D721Med (cell line): ENCODE data around the gene UPP2.

Experiments
- DNase-seq: peaks from one replicate; pipeline ENCODE4 v3.0.0; 2011; ENCODE audit warnings: low spot score; ENCODE audit not compliant: insufficient read length
- FAIRE-seq: peaks from 2 replicates; lab custom pipeline; 2011; peaks lifted over from hg19 to GRCh38; lab: Jason Lieb, UNC
- TF ChIP-seq, protein P1 (sequence below): IDR thresholded peaks from 2 replicates; pipeline ENCODE4 v1.5.1; 2012; ENCODE audit warnings: mild to moderate bottlenecking, control low read depth; ENCODE audit not compliant: insufficient read depth; ENCODE audit errors: missing control alignments

UPP2 gene

DNA sequence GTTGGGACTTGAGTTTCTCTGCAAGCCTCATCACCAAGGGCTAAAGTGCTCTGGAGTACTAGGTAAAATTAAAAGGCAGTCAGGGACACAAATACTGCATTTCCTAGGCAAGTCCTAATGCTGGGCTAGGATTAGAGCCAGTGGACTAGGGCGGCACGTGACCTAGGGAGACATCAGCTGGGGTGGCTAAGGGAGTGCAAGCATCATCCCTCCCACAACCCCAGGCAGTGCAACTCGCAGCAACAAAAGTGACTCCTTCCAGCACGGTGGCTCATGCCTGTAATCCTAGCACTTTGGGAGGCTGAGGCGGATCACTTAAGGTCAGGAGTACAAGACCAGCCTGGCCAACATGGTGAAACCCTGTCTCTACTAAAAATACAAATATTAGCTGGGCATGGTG is 30.7 kb upstream of the UPP2 start:
- no peak for FAIRE-seq
- TF ChIP-seq, protein P1, sequence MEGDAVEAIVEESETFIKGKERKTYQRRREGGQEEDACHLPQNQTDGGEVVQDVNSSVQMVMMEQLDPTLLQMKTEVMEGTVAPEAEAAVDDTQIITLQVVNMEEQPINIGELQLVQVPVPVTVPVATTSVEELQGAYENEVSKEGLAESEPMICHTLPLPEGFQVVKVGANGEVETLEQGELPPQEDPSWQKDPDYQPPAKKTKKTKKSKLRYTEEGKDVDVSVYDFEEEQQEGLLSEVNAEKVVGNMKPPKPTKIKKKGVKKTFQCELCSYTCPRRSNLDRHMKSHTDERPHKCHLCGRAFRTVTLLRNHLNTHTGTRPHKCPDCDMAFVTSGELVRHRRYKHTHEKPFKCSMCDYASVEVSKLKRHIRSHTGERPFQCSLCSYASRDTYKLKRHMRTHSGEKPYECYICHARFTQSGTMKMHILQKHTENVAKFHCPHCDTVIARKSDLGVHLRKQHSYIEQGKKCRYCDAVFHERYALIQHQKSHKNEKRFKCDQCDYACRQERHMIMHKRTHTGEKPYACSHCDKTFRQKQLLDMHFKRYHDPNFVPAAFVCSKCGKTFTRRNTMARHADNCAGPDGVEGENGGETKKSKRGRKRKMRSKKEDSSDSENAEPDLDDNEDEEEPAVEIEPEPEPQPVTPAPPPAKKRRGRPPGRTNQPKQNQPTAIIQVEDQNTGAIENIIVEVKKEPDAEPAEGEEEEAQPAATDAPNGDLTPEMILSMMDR: no peak

DNA sequence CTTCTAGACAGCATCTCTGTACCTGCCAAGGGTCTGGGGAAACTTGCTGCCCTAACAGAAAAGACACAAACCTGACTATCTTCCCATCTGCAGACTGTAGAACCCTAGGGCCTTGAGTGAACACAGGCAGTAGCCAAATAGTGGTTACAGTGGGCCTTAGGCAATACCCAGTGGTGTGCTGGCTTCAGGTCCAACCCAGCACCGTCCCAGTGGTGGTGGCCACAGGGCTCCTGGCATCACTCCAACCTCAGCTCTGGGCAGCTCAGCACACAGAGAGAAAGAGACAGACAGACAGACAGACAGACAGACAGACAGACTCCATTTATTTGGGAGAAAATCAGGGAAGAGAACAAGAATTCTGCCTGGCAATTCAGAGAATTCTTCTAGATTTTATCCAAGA is 29.3 kb upstream of the UPP2 start:
- FAIRE-seq (no peak), DNase-seq (no peak)
- TF ChIP-seq, protein P1: no peak

More for the DNA sequence above, 30.7 kb upstream of the UPP2 start:
- DNase-seq: no peak

DNA sequence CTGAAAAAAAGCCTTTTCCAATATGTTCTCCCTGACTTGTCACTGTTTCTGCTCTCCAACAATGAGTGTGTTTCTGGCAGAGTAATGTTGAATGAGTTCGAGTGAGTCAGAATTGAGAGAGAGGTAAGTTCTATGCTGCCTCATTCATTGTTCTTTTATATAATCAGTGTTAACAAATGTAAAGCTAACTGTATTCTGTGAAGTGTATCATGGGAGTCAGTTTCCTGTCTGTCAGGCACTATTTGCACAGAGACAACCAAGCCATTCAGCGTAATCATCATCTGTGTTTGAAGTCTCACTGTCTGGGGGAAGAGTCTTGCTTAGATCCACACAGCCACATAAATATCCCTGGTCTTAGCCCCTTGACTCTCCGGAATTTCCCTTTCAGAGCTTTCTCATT is 22.0 kb upstream of the UPP2 start:
- no peak for FAIRE-seq
- TF ChIP-seq, protein P1: no peak
- DNase-seq: no peak

DNA sequence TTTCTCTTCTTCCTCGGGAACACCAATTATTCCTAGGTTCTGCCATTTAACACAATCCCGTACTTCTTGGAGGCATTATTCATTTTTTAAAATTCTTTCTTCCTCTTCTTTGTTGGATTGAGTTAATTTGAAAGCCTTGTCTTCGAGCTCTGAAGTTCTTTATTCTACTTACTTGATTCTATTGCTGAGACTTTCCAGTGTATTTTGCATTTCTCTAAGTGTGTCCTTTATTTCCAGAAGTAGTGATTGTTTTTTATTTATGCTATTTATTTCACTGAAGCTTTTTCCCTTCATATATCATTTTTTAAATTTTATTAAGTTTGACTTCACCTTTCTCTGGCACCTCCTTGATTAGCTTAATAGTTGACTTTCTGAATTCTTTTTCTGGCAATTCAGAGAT is 13.6 kb upstream of the UPP2 start:
- DNase-seq (no peak), FAIRE-seq (no peak)
- TF ChIP-seq, protein P1: no peak

DNA sequence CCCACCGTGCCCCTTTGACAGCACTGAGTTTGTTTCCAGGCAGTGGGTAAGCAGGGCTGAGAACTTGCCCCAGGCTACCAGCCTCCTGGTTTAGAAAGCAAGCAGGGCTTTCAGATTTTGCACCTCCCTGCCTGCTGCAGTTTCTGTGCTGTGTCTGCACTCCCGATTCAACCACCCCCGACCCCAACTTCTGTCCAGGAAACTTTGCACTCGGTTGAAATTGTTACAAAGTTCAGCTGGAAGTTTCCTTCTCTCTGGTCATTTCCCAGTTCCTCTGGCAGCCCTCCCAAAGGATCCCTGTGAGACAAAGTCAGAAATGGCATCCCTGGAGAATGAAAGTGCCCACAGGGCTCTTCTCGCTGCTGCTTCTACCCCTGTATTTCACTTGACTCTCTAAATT is 12.4 kb upstream of the UPP2 start:
- DNase-seq (no peak), FAIRE-seq (no peak)
- TF ChIP-seq, protein P1: no peak

DNA sequence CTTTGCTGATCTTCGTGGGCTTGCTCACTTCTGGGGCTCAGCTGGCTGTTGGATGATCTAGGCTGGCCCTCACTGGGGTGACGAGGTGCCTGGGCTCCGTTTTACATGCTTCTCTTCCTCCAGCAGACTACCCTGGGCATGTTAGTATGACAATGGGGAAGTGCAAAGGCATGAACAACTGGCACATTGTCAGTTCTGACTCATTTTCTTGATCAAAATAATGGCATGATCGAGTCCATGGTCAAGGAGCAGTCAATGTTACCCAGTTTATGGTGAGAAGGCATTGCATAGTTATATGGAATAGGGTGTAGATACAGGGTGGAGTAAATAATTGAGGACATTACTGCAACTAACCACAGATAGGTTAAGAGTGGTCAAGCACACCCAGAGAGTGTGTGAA is 10.0 kb upstream of the UPP2 start:
- DNase-seq (no peak), FAIRE-seq (no peak)
- TF ChIP-seq, protein P1: no peak

DNA sequence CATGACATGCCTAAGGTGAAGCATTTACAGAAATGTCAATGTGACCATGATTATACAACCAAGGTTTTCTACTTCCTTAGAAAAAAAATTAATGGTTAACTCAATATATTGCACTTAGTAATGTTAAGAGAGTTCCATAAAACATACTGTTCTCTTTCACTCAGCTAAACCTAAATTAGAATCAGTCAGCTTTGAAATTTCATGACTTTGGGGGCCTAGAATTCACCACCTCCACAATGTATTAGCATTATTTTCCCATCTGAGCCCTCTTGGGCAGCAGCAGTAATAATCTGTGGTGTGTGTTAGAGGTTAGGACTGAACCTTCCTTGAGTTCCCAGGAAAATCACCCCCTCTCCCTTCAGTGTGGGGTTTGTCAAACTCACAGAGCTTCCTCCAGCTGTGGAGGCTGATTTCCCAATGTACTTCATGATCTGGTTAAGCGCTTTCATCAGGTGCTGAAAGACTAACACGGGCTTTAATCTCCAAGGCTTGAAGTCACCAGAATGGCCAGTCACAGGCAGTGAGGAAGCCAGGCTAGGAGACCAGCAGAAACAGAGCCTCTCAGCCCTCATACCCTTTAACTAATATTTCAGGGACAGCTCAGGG is 7.1 kb upstream of the UPP2 start:
- FAIRE-seq (no peak), DNase-seq (no peak)
- TF ChIP-seq, protein P1: no peak
